Cardiac fibroblast (primary cell): ENCODE results near the gene SERINC5.
"Not testable (repeated sequence)": the region's sequence is repeated elsewhere in the genome, so short reads cannot be mapped to it uniquely, and the experiment has no call there.

Experiments
- DNase-seq, 2 donors: peaks; one replicate each; pipeline versions ENCODE4 v3.0.0 to v3.0.0-alpha.2; 2010; ENCODE audit warnings: low read depth in 2 of 2
- H3K4me3 ChIP-seq, 2 donors: replicated peaks in 1 of 2; 1 replicate in 1 of 2; 2 replicates in 1 of 2; pipeline ENCODE4 v1.5.1; 2011; ENCODE audit warnings: low read depth in 2 of 2, low read length in 2 of 2, mild to moderate bottlenecking in 2 of 2, moderate library complexity in 1 of 2
- CTCF ChIP-seq: IDR thresholded peaks from one replicate; pipeline ENCODE4 v1.5.1; 2011; ENCODE audit warnings: low read depth, mild to moderate bottlenecking, low read length, inconsistent platforms

SERINC5 gene

GRCh38 chr5:80116465-80116864, 139.4 kb downstream of the SERINC5 start:
- no peak overlapping the region for H3K4me3 ChIP-seq
- DNase-seq: no peak
- no peak for TF ChIP-seq CTCF

- no peak overlapping the region for H3K4me3 ChIP-seq
- no peak for DNase-seq
- no peak for TF ChIP-seq CTCF
Measured at GRCh38 chr5:80116000-80116399, 139.8 kb downstream of the SERINC5 start.

DNA sequence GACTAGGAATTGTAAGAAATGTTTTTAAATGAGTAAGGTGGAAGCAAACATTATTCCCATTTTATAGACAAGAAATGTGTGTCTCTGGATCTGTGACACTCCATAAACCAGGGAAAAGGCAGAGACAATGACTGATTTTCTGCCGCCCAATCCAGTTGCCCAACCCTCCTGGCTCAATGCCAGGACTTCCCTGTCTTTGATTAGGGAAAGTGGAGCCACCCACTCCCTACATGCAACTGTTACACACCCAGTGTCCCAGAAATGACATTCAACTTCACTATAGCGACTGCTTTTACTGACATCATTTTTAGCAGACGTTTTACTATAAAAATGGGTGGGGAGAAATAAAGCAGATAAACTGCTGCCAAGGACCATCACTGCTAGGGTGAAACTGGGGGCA, 141.0 kb downstream of the SERINC5 start:
- H3K4me3 ChIP-seq: no peak overlapping the region
- no peak for TF ChIP-seq CTCF
- DNase-seq: no peak

DNA sequence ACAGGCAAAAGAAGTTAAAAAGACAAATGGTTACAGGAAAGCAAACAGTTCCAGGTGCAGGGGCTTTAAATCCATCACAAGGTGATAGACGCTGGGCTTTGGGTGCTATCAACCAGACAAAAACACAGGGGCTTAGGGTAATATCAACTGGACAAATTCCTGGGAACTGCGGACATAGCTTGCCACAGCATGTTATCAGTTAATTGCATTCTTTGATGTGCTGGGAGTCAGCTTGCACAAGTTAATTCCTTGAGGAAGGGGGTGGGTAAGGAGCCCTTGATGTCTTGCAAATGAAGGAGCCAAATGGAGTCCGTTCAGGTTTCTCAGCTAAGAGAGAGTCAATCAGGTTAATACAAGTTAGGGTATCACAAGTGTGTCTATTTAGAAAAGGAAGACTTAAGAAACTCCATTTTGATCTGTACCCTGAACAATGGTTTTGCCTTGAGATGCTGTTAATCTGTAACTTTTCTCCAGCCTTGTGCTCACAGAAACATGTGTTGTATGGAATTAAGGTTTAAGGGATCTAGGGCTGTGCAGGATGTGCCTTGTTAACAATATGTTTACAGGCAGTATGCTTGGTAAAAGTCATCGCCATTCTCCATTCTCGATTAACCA, 144.4 kb downstream of the SERINC5 start:
- DNase-seq, H3K4me3 ChIP-seq: not testable (repeated sequence)

- no peak for TF ChIP-seq CTCF
- peak in 1 of 2 donors; percentile 44 for DNase-seq
- H3K4me3 ChIP-seq: no peak overlapping the region
Measured at GRCh38 chr5:80109646-80110478, 146.0 kb downstream of the SERINC5 start.

GRCh38 chr5:80106916-80107315, 148.9 kb downstream of the SERINC5 start:
- no peak for DNase-seq
- TF ChIP-seq CTCF: no peak
- no peak overlapping the region for H3K4me3 ChIP-seq

GRCh38 chr5:80105698-80106439, 150.0 kb downstream of the SERINC5 start:
- DNase-seq: no peak
- no peak for TF ChIP-seq CTCF
- H3K4me3 ChIP-seq: no peak overlapping the region
